Subcutaneous abdominal adipose tissue (tissue), 5 donors: ENCODE measurements around the gene INPP5D.

ENCODE experiments used
- H3K27ac ChIP-seq: one replicate; pipeline ENCODE4 v1.7.0; 2013; ENCODE audit warnings: low read depth, mild to moderate bottlenecking, inconsistent platforms, low read length, moderate library complexity
- H3K27me3 ChIP-seq, 5 donors: one replicate each; pipeline ENCODE4 v1.7.0; 2013; ENCODE audit warnings: low read length in 5 of 5, inconsistent platforms in 1 of 5; ENCODE audit not compliant: control insufficient read depth in 5 of 5, insufficient read depth in 4 of 5
- H3K36me3 ChIP-seq, 5 donors: one replicate each; pipeline ENCODE4 v1.7.0; 2013; ENCODE audit warnings: low read length in 5 of 5; ENCODE audit not compliant: control insufficient read depth in 5 of 5, insufficient read depth in 5 of 5
- H3K4me1 ChIP-seq, 5 donors: one replicate each; pipeline ENCODE4 v1.7.0; 2013; ENCODE audit warnings: low read length in 5 of 5, mild to moderate bottlenecking in 3 of 5, moderate library complexity in 1 of 5; ENCODE audit not compliant: control insufficient read depth in 5 of 5, insufficient read depth in 5 of 5
- H3K4me3 ChIP-seq, 5 donors: one replicate each; pipeline ENCODE4 v1.7.0; 2013; ENCODE audit warnings: low read length in 5 of 5, low read depth in 1 of 5
- H3K9ac ChIP-seq, 5 donors: one replicate each; pipeline ENCODE4 v1.7.0; 2013; ENCODE audit warnings: low read length in 5 of 5, mild to moderate bottlenecking in 4 of 5, moderate library complexity in 3 of 5
- H3K9me3 ChIP-seq, 5 donors: one replicate each; pipeline ENCODE4 v1.7.0; 2013; ENCODE audit warnings: low read length in 5 of 5; ENCODE audit not compliant: control insufficient read depth in 5 of 5
- donor health status: healthy.
- donor health status: healthy.
- donor health status: healthy.
- donor health status: healthy.
- donor health status: healthy.

Gene INPP5D

GRCh38 chr2:233112329-233112728 is 52.2 kb downstream of the INPP5D start:
- Histone ChIP-seq H3K27ac (no peak overlapping the region), H3K4me3 (no peak overlapping the region), H3K9ac (no peak overlapping the region), H3K9me3 (no peaks in the 10 kb centered on the region), H3K27me3 (peaks cover 0 to 8% (median 2%) of the 10 kb centered on the region in 5 donors), H3K4me1 (peaks cover 0 to 16% (median 0%) of the 10 kb centered on the region in 5 donors), H3K36me3 (no peaks in the 10 kb centered on the region)

- peaks cover 0 to 20% (median 0%) of the 10 kb centered on the region in 5 donors for H3K4me1 ChIP-seq
- H3K9me3 ChIP-seq: no peaks in the 10 kb centered on the region
- H3K36me3 ChIP-seq: no peaks in the 10 kb centered on the region
- H3K27me3 ChIP-seq: peaks cover 0 to 8% (median 4%) of the 10 kb centered on the region in 5 donors
- no peak overlapping the region for H3K27ac ChIP-seq
- H3K4me3 ChIP-seq: no peak overlapping the region
- no peak overlapping the region for H3K9ac ChIP-seq
These were observed 52.8 kb downstream of the INPP5D start for GRCh38 chr2:233112776-233113452.

GRCh38 chr2:233114421-233114861 is 54.3 kb downstream of the INPP5D start:
- H3K4me1 ChIP-seq: peaks cover 0 to 26% (median 0%) of the 10 kb centered on the region in 5 donors
- no peak overlapping the region for H3K27ac ChIP-seq
- no peak overlapping the region for H3K9ac ChIP-seq
- H3K27me3 ChIP-seq: peaks cover 0 to 6% (median 0%) of the 10 kb centered on the region in 5 donors
- no peaks in the 10 kb centered on the region for H3K9me3 ChIP-seq
- no peak overlapping the region for H3K4me3 ChIP-seq
- peaks cover 0 to 2% (median 0%) of the 10 kb centered on the region in 5 donors for H3K36me3 ChIP-seq

- Histone ChIP-seq H3K9ac (no peak overlapping the region), H3K36me3 (peaks cover 0 to 2% (median 0%) of the 10 kb centered on the region in 5 donors), H3K4me1 (peaks cover 0 to 26% (median 0%) of the 10 kb centered on the region in 5 donors), H3K4me3 (no peak overlapping the region), H3K9me3 (no peaks in the 10 kb centered on the region), H3K27ac (no peak overlapping the region), H3K27me3 (peaks cover 0 to 6% (median 0%) of the 10 kb centered on the region in 5 donors)
These were observed 55.0 kb downstream of the INPP5D start for GRCh38 chr2:233115121-233115520.

- Histone ChIP-seq H3K4me3 (no peak overlapping the region), H3K36me3 (peaks cover 0 to 2% (median 0%) of the 10 kb centered on the region in 5 donors), H3K4me1 (peaks cover 0 to 26% (median 0%) of the 10 kb centered on the region in 5 donors), H3K27me3 (peaks cover 0 to 6% (median 0%) of the 10 kb centered on the region in 5 donors), H3K9me3 (no peaks in the 10 kb centered on the region), H3K9ac (peak overlapping the region in 1 of 5 donors; percentile 26), H3K27ac (no peak overlapping the region)
These were observed 55.6 kb downstream of the INPP5D start for GRCh38 chr2:233115741-233116140.

GRCh38 chr2:233116946-233117345 is 56.8 kb downstream of the INPP5D start:
- Histone ChIP-seq H3K9ac (no peak overlapping the region), H3K27me3 (peaks cover 0 to 6% (median 0%) of the 10 kb centered on the region in 5 donors), H3K27ac (no peak overlapping the region), H3K36me3 (peaks cover 0 to 2% (median 0%) of the 10 kb centered on the region in 5 donors), H3K4me3 (no peak overlapping the region), H3K9me3 (no peaks in the 10 kb centered on the region), H3K4me1 (peaks cover 0 to 26% (median 0%) of the 10 kb centered on the region in 5 donors)

- H3K4me3 ChIP-seq: no peak overlapping the region
- H3K27ac ChIP-seq: no peak overlapping the region
- H3K4me1 ChIP-seq: peaks cover 0 to 25% (median 0%) of the 10 kb centered on the region in 5 donors
- H3K27me3 ChIP-seq: peaks cover 0 to 6% (median 0%) of the 10 kb centered on the region in 5 donors
- H3K36me3 ChIP-seq: peaks cover 0 to 5% (median 3%) of the 10 kb centered on the region in 5 donors
- no peak overlapping the region for H3K9ac ChIP-seq
- no peaks in the 10 kb centered on the region for H3K9me3 ChIP-seq
These were observed 57.2 kb downstream of the INPP5D start for GRCh38 chr2:233117351-233117750.

- H3K9me3 ChIP-seq: no peaks in the 10 kb centered on the region
- no peak overlapping the region for H3K9ac ChIP-seq
- H3K27me3 ChIP-seq: peaks cover 0 to 6% (median 0%) of the 10 kb centered on the region in 5 donors
- peaks cover 0 to 10% (median 3%) of the 10 kb centered on the region in 5 donors for H3K36me3 ChIP-seq
- H3K27ac ChIP-seq: no peak overlapping the region
- H3K4me3 ChIP-seq: no peak overlapping the region
- peaks cover 0 to 21% (median 0%) of the 10 kb centered on the region in 5 donors for H3K4me1 ChIP-seq
These were observed 57.9 kb downstream of the INPP5D start for GRCh38 chr2:233117811-233118647.

GRCh38 chr2:233118648-233119000 is 58.5 kb downstream of the INPP5D start:
- Histone ChIP-seq H3K27me3 (peaks cover 0 to 6% (median 0%) of the 10 kb centered on the region in 5 donors), H3K36me3 (peaks cover 0 to 13% (median 7%) of the 10 kb centered on the region in 5 donors), H3K9ac (no peak overlapping the region), H3K4me3 (no peak overlapping the region), H3K9me3 (no peaks in the 10 kb centered on the region), H3K27ac (no peak overlapping the region), H3K4me1 (peaks cover 0 to 15% (median 0%) of the 10 kb centered on the region in 5 donors)

- Histone ChIP-seq H3K36me3 (peaks cover 0 to 16% (median 7%) of the 10 kb centered on the region in 5 donors), H3K9ac (no peak overlapping the region), H3K9me3 (no peaks in the 10 kb centered on the region), H3K27ac (no peak overlapping the region), H3K27me3 (peaks cover 0 to 6% (median 0%) of the 10 kb centered on the region in 5 donors), H3K4me1 (peaks cover 0 to 15% (median 0%) of the 10 kb centered on the region in 5 donors), H3K4me3 (no peak overlapping the region)
These were observed 59.0 kb downstream of the INPP5D start for GRCh38 chr2:233119123-233119522.
